Gastrocnemius medialis (tissue), 4 donors: ENCODE measurements around the gene KCNIP1. TPM values are rescaled to one million over a fixed set of nuclear protein-coding genes. Genes with fewer than 3 reads are reported as not detected.

ENCODE experiments used
- ATAC-seq, 2 donors: fragments of 150-250 bp; one replicate each; pipeline ENCODE4 v1.9.1; 2016
- DNase-seq, 2 donors: peaks; one replicate each; pipeline ENCODE4 v3.0.0-alpha.2; 2019
- H3K27ac ChIP-seq, 4 donors: fragments of 200-600 bp; sonication (generic); 1 replicate in 1 of 4; 2 replicates in 3 of 4; pipeline ENCODE4 v1.5.1; 2016 to 2018; ENCODE audit warnings: mild to moderate bottlenecking in 2 of 4, moderate library complexity in 1 of 4
- H3K27me3 ChIP-seq, 3 donors: fragments of 200-600 bp; sonication (generic) in 2 of 3; 1 replicate in 1 of 3; 2 replicates in 2 of 3; pipeline versions ENCODE4 v1.5.1 to v1.6.0; 2016 to 2019; ENCODE audit warnings: mild to moderate bottlenecking in 1 of 3, moderate library complexity in 1 of 3
- H3K36me3 ChIP-seq, 2 donors: fragments of 200-600 bp; sonication (generic) in 1 of 2; one replicate each; pipeline ENCODE4 v1.5.1; 2017 to 2018
- H3K4me1 ChIP-seq, 2 donors: fragments of 200-600 bp; sonication (generic) in 1 of 2; one replicate each; pipeline ENCODE4 v1.5.1; 2016 to 2017; ENCODE audit warnings: mild to moderate bottlenecking in 2 of 2
- H3K4me3 ChIP-seq, 4 donors: fragments of 200-600 bp; sonication (generic) in 3 of 4; 1 replicate in 1 of 4; 2 replicates in 3 of 4; pipeline ENCODE4 v1.5.1; 2016 to 2019; ENCODE audit warnings: mild to moderate bottlenecking in 2 of 4
- H3K9me3 ChIP-seq, 3 donors: fragments of 200-600 bp; sonication (generic) in 2 of 3; 1 replicate in 1 of 3; 2 replicates in 2 of 3; pipeline ENCODE4 v1.5.1; 2016 to 2019
- CTCF ChIP-seq, 5 experiments: fragments of 450-650 bp in 3 of 5; fragments of 200-600 bp in 2 of 5; sonication (generic) in 2 of 5; IDR thresholded peaks in 4 of 5; conservative IDR thresholded peaks in 1 of 5; 1 replicate in 4 of 5; 2 replicates in 1 of 5; pipeline ENCODE4 v1.5.1; 2016 to 2019; ENCODE audit warnings: antibody characterized with exemption in 5 of 5, mild to moderate bottlenecking in 3 of 5, moderate library complexity in 3 of 5
- POLR2A ChIP-seq, 2 donors: fragments of 450-650 bp; IDR thresholded peaks; one replicate each; pipeline ENCODE4 v1.6.1; 2017; ENCODE audit warnings: antibody characterized with exemption in 2 of 2, mild to moderate bottlenecking in 2 of 2, moderate library complexity in 2 of 2
- in situ Hi-C, 4 donors: fragments of 200-750 bp; cut with MboI; loops; one replicate each; pipeline versions ENCODE4 v1.15.0 to v1.8.0; 2017; ENCODE audit warnings: low sequenced_read_pairs in 4 of 4
- intact Hi-C: fragments of 100-400 bp; cut with DNase I; formaldehyde crosslinking; loops from one replicate; pipeline ENCODE4 v1.15.1; 2023; ENCODE audit warnings: low total_unique reads
- total RNA-seq, 4 donors: library from RNA; depleted of rRNA; stranded (reverse); fragments of >200 nt; gene quantifications; one replicate each; pipeline versions ENCODE4 v1.1.0 to v1.2.3, GENCODE V29; 2016

KCNIP1 gene
- total RNA-seq, 4 donors from 2014 or later: not detected

- no peak overlapping the region for H3K27ac ChIP-seq
- no peaks in the 10 kb centered on the region for H3K9me3 ChIP-seq
- no peaks in the 10 kb centered on the region for H3K36me3 ChIP-seq
- no peak overlapping the region for H3K4me3 ChIP-seq
- intact Hi-C loops: no loop called here
- in situ Hi-C loops: no loop called here
- no peaks in the 10 kb centered on the region for H3K4me1 ChIP-seq
- ATAC-seq (no peak), DNase-seq (no peak)
- no peak for TF ChIP-seq POLR2A (IDR thresholded peaks at IDR 0.05)
- TF ChIP-seq CTCF (IDR thresholded peaks at IDR 0.05 in 4 of 5, conservative IDR thresholded peaks at IDR 0.05 in 1 of 5): no peak
- H3K27me3 ChIP-seq: no peaks in the 10 kb centered on the region
These were observed 108.4 kb downstream of the KCNIP1 start for GRCh38 chr5:170612256-170612678.

- no peak for DNase-seq
- Histone ChIP-seq H3K4me3 (no peak overlapping the region), H3K27ac (no peak overlapping the region), H3K36me3 (no peaks in the 10 kb centered on the region), H3K4me1 (no peaks in the 10 kb centered on the region), H3K27me3 (no peaks in the 10 kb centered on the region), H3K9me3 (no peaks in the 10 kb centered on the region)
- no peak for ATAC-seq
- in situ Hi-C loops: no loop called here
- intact Hi-C loops: no loop called here
- TF ChIP-seq CTCF (IDR thresholded peaks at IDR 0.05 in 4 of 5, conservative IDR thresholded peaks at IDR 0.05 in 1 of 5) (no peak), POLR2A (IDR thresholded peaks at IDR 0.05) (no peak)
These were observed 110.3 kb downstream of the KCNIP1 start for GRCh38 chr5:170614065-170614490.

- H3K27me3 ChIP-seq: no peaks in the 10 kb centered on the region
- in situ Hi-C loops (no loop called here), intact Hi-C loops (no loop called here)
- no peak overlapping the region for H3K4me3 ChIP-seq
- no peaks in the 10 kb centered on the region for H3K4me1 ChIP-seq
- no peak for DNase-seq
- no peak overlapping the region for H3K27ac ChIP-seq
- ATAC-seq: no peak
- no peaks in the 10 kb centered on the region for H3K9me3 ChIP-seq
- no peaks in the 10 kb centered on the region for H3K36me3 ChIP-seq
- no peak for TF ChIP-seq CTCF (IDR thresholded peaks at IDR 0.05 in 4 of 5, conservative IDR thresholded peaks at IDR 0.05 in 1 of 5)
- no peak for TF ChIP-seq POLR2A (IDR thresholded peaks at IDR 0.05)
These were observed 110.9 kb downstream of the KCNIP1 start for GRCh38 chr5:170614720-170615119.

- Histone ChIP-seq H3K4me1 (no peaks in the 10 kb centered on the region), H3K4me3 (no peak overlapping the region), H3K27me3 (no peaks in the 10 kb centered on the region), H3K36me3 (no peaks in the 10 kb centered on the region), H3K9me3 (no peaks in the 10 kb centered on the region), H3K27ac (no peak overlapping the region)
- intact Hi-C loops: no loop called here
- DNase-seq: no peak
- TF ChIP-seq POLR2A (IDR thresholded peaks at IDR 0.05) (no peak), CTCF (IDR thresholded peaks at IDR 0.05 in 4 of 5, conservative IDR thresholded peaks at IDR 0.05 in 1 of 5) (no peak)
- in situ Hi-C loops: no loop called here
- no peak for ATAC-seq
These were observed 114.0 kb downstream of the KCNIP1 start for GRCh38 chr5:170617533-170618490.
